Progenitor cell of endocrine pancreas (in vitro differentiated cells): ENCODE results near the gene KCNJ6. TPM values are rescaled to one million over a fixed set of nuclear protein-coding genes. Genes with fewer than 3 reads are reported as not detected.

Source experiments
- DNase-seq: peaks from one replicate; pipeline ENCODE4 v3.0.0; 2021; ENCODE audit warnings: low spot score; ENCODE audit not compliant: unreplicated experiment
- H3K27ac Mint-ChIP-seq: 2 replicates; pipeline ENCODE4 v1.8.0; 2021; ENCODE audit warnings: mild to moderate bottlenecking, moderate library complexity, mixed read lengths
- H3K27me3 Mint-ChIP-seq: 2 replicates; pipeline ENCODE4 v1.8.0; 2021; ENCODE audit warnings: mixed read lengths
- H3K36me3 Mint-ChIP-seq: 2 replicates; pipeline ENCODE4 v1.8.0; 2022; ENCODE audit warnings: mixed read lengths; ENCODE audit not compliant: insufficient read depth
- H3K4me1 Mint-ChIP-seq: 2 replicates; pipeline ENCODE4 v1.8.0; 2021; ENCODE audit warnings: low read depth, mixed read lengths
- H3K4me3 Mint-ChIP-seq: 2 replicates; pipeline ENCODE4 v1.8.0; 2021; ENCODE audit warnings: low read depth, mild to moderate bottlenecking, moderate library complexity, mixed read lengths
- H3K9me3 Mint-ChIP-seq: 2 replicates; pipeline ENCODE4 v1.8.0; 2021; ENCODE audit warnings: low read depth, mixed read lengths
- total RNA-seq: library from RNA; stranded (reverse); gene quantifications from 2 replicates; pipeline ENCODE4 v1.2.1, GENCODE V29; 2021
- TF ChIP-seq, protein P1 (sequence below): fragments of 200-600 bp; sonication (generic); IDR thresholded peaks from one replicate; pipeline ENCODE4 v1.5.0; 2021; ENCODE audit warnings: antibody characterized with exemption, mild to moderate bottlenecking; ENCODE audit not compliant: unreplicated experiment

Gene KCNJ6
- total RNA-seq, 1 donor from 2014 or later: 3.3 TPM

DNA sequence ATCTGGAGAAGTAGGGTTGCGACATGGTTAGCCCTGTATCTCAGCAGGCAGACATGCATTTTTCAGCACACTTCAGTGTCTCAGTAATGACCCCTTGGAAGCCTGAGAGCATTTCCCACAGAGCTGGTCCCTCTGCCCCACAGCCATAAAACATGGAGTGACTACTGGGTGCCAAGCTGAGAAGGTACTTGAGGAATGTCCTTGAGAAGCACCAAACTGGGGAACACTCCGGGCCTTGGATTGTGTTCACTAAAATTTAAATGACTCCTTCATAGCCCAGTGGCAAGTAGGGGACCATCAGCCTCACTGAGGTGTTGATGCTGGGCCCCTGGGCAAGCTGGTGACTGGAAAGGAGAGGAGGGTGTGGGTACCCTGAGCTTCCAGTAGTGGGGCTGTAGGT is 54.7 kb downstream of the KCNJ6 start:
- peaks cover 2% of the 10 kb centered on the region for H3K4me1 Mint-ChIP-seq
- peaks cover 3% of the 10 kb centered on the region for H3K9me3 Mint-ChIP-seq
- H3K27me3 Mint-ChIP-seq: peaks cover 3% of the 10 kb centered on the region

DNA sequence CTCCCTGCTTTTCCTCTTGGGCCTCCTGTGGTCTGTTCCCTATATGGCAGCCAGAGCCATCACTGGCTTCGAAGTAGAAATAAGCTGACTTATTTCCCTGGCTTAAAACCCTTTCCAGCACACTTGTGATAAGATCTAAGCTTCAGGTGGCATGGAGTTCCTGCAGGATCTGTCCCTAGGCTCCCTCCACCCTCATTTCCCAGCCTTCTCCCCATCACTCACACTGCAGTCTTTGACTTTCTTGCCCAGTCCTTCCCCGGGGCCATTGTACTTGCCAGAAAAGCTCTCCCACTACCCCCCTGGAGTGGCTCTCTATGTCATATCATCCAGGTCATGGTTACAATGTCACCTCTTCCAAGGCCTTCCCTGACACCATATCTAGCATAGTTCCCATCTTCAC is 55.8 kb downstream of the KCNJ6 start:
- no peak for DNase-seq
- Mint-ChIP-seq H3K27me3 (peaks cover 3% of the 10 kb centered on the region), H3K27ac (no peak overlapping the region), H3K36me3 (no peaks in the 10 kb centered on the region), H3K4me3 (no peak overlapping the region), H3K4me1 (peaks cover 2% of the 10 kb centered on the region), H3K9me3 (peaks cover 3% of the 10 kb centered on the region)
- TF ChIP-seq, protein P1, sequence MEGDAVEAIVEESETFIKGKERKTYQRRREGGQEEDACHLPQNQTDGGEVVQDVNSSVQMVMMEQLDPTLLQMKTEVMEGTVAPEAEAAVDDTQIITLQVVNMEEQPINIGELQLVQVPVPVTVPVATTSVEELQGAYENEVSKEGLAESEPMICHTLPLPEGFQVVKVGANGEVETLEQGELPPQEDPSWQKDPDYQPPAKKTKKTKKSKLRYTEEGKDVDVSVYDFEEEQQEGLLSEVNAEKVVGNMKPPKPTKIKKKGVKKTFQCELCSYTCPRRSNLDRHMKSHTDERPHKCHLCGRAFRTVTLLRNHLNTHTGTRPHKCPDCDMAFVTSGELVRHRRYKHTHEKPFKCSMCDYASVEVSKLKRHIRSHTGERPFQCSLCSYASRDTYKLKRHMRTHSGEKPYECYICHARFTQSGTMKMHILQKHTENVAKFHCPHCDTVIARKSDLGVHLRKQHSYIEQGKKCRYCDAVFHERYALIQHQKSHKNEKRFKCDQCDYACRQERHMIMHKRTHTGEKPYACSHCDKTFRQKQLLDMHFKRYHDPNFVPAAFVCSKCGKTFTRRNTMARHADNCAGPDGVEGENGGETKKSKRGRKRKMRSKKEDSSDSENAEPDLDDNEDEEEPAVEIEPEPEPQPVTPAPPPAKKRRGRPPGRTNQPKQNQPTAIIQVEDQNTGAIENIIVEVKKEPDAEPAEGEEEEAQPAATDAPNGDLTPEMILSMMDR: no peak

More for the DNA sequence above, 54.7 kb downstream of the KCNJ6 start:
- H3K27ac Mint-ChIP-seq: no peak overlapping the region
- no peak overlapping the region for H3K4me3 Mint-ChIP-seq
- DNase-seq: no peak
- TF ChIP-seq, protein P1: no peak
- H3K36me3 Mint-ChIP-seq: no peaks in the 10 kb centered on the region

DNA sequence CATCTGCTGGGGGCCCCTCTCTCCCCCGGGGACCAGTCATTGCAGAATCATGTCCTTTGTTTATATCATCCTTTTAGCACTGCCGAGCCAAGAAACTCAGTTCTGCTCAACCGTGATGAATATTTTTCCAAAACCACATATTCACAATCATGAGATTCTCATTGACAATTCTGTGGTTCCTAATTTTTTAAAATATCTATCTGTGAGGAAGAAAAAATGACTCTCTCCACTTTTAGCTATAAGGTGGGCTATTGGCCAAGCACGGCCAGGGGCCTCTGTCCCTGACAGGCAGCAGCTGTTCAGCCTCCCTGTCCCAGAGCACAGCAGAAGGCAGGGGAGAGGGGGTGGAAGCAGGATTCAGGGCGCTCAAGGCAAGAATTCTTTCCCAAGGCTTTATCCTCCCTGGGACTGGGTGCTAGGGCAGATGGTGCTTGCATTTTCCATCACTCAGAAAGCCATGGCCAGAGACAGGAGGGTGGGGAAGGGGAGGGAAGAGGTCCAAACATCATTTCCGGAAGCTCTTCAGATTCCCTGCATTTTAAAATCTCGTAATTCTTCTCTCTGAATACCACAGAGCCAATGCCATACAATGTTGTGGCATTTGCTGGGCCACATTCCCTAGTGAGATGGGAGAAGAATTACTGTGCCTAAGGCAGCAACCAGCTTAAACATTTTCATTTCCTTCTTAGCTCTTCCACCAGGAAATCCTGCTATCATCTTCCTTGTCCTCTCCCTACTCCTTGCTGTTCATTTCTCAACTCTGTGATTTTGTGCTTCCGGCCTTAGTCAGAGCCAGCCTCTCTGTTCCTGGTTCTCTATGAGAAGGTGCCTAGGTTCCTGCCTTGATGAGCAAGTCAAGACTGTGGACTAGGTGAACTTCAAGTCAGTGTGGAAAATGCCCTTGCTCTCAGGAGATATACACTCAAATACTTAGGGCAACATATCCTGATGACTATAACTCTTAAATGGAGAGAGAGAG is 60.3 kb downstream of the KCNJ6 start:
- Mint-ChIP-seq H3K27ac (no peak overlapping the region), H3K9me3 (peaks cover 7% of the 10 kb centered on the region), H3K4me3 (no peak overlapping the region), H3K27me3 (no peaks in the 10 kb centered on the region), H3K36me3 (no peaks in the 10 kb centered on the region), H3K4me1 (no peaks in the 10 kb centered on the region)
- no peak for DNase-seq
- TF ChIP-seq, protein P1: no peak

DNA sequence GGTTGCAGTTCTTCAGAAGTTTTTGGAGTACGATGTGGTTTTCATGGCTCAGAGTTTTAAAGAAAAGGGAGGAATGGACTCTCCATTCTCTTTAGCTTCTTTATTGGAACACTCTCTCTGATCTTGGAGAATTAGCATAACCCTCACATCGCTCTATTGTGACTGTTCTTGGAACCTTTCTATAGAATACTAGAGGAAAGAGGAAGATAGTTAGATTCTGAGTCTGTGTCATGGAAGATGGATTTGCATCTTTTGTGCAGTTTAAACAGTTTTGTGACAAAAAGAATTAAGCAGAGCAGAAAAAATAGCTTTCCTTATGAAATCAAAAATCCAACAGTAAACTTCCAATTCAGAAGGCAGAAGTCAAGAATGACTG is 61.0 kb downstream of the KCNJ6 start:
- TF ChIP-seq, protein P1: no peak
- Mint-ChIP-seq H3K36me3 (no peaks in the 10 kb centered on the region), H3K9me3 (peaks cover 7% of the 10 kb centered on the region), H3K4me3 (no peak overlapping the region), H3K27ac (no peak overlapping the region), H3K27me3 (no peaks in the 10 kb centered on the region), H3K4me1 (no peaks in the 10 kb centered on the region)
- DNase-seq: no peak

DNA sequence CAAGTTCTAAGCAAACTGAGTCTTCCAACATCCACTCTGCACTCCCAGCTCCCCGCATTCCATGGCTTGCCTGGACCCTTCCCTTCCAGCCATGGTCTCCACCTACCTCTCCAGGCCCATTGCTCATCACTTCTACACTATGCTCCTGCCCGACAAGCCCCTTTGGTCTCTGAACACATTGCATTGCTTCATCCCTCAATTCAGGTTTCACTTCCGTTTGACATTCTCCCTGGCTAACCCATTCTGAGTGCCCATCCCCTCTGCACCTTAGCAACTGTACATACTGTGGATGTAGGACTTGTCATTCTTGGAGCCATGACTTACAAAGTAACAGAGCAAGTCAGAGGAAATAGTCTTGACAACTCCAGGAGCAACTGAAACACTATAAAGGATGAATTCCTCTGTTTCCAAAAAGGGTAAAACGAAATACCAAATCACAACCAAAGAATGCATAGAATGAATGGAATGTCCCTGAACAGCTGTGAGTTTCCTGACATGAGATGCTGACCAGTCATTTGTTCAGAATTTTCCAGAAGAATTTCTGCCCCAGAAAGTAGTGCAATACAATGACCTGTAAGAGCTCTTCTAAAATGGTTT is 66.7 kb downstream of the KCNJ6 start:
- no peak overlapping the region for H3K27ac Mint-ChIP-seq

More for the DNA sequence above, 66.7 kb downstream of the KCNJ6 start:
- H3K36me3 Mint-ChIP-seq: no peaks in the 10 kb centered on the region
- H3K4me1 Mint-ChIP-seq: peaks cover 3% of the 10 kb centered on the region
- peaks cover 4% of the 10 kb centered on the region for H3K9me3 Mint-ChIP-seq
- H3K4me3 Mint-ChIP-seq: no peak overlapping the region
- no peak for DNase-seq
- no peaks in the 10 kb centered on the region for H3K27me3 Mint-ChIP-seq
- TF ChIP-seq, protein P1: no peak
